ENCODE data around the gene HELZ. TPM values are rescaled to one million over a fixed set of nuclear protein-coding genes. Genes with fewer than 3 reads are reported as not detected.

Gene HELZ
- total RNA-seq, 1 experiment from 2014 or later, result 40.5 TPM

DNA sequence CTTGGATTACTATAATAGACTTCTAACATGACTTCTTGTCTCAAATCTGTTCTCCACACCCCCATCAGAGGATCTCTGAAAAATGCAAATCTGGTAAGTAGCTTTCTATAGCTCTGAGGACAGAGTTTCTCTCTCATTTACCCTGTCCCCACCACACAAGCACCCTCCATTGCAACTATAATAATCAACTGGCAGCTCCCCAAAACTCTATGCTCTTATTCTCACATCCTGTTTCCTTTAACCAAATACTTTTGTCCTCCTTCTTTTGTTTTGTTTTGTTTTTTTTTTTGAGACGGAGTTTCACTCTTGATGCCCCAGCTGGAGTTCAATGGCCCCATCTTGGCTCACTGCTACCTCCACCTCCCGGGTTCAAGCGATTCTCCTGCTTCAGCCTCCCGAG is 73.4 kb downstream of the HELZ start:
- DNase-seq (ENCODE audit: low read depth, low spot score) (no peak), ATAC-seq (no peak)
- H3K4me2 ChIP-seq (ENCODE audit: low read length), result no peak overlapping the region
- H3K9me2 ChIP-seq (ENCODE audit: insufficient read depth), result no peaks in the 10 kb centered on the region
- H3K4me1 ChIP-seq (ENCODE audit: control insufficient read depth in 1 of 2, insufficient read depth in 2 of 2, low read length in 2 of 2), result no peaks in the 10 kb centered on the region
- H3K27ac ChIP-seq (ENCODE audit: low read depth, low read length), result no peak overlapping the region
- no peaks in the 10 kb centered on the region for H3K27me3 ChIP-seq (ENCODE audit: insufficient read depth, low read length)
- CTCF ChIA-PET, result no interaction called here
- no peaks in the 10 kb centered on the region for H3K9me3 ChIP-seq (ENCODE audit: control insufficient read depth in 1 of 2, insufficient read depth in 1 of 2, low read depth in 1 of 2, low read length in 2 of 2)
- no peaks in the 10 kb centered on the region for H3K79me2 ChIP-seq (ENCODE audit: insufficient read depth, low read length)
- no peak for TF ChIP-seq FOSL1 (IDR thresholded peaks at IDR 0.05; ENCODE audit: low read depth)
- no peak for TF ChIP-seq CBX3 (IDR thresholded peaks at IDR 0.05; ENCODE audit: low read depth)
- TF ChIP-seq, protein P1, sequence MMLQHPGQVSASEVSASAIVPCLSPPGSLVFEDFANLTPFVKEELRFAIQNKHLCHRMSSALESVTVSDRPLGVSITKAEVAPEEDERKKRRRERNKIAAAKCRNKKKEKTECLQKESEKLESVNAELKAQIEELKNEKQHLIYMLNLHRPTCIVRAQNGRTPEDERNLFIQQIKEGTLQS (IDR thresholded peaks at IDR 0.05), result no peak
- no peak for TF ChIP-seq RAD21 (IDR thresholded peaks at IDR 0.05; ENCODE audit: low read depth)
- TF ChIP-seq, protein P2, sequence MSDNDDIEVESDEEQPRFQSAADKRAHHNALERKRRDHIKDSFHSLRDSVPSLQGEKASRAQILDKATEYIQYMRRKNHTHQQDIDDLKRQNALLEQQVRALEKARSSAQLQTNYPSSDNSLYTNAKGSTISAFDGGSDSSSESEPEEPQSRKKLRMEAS (IDR thresholded peaks at IDR 0.05), result no peak
- no peak for TF ChIP-seq ZFX (IDR thresholded peaks at IDR 0.05)
- TF ChIP-seq EZH2 (IDR thresholded peaks at IDR 0.05), result no peak
- TF ChIP-seq, protein P3, sequence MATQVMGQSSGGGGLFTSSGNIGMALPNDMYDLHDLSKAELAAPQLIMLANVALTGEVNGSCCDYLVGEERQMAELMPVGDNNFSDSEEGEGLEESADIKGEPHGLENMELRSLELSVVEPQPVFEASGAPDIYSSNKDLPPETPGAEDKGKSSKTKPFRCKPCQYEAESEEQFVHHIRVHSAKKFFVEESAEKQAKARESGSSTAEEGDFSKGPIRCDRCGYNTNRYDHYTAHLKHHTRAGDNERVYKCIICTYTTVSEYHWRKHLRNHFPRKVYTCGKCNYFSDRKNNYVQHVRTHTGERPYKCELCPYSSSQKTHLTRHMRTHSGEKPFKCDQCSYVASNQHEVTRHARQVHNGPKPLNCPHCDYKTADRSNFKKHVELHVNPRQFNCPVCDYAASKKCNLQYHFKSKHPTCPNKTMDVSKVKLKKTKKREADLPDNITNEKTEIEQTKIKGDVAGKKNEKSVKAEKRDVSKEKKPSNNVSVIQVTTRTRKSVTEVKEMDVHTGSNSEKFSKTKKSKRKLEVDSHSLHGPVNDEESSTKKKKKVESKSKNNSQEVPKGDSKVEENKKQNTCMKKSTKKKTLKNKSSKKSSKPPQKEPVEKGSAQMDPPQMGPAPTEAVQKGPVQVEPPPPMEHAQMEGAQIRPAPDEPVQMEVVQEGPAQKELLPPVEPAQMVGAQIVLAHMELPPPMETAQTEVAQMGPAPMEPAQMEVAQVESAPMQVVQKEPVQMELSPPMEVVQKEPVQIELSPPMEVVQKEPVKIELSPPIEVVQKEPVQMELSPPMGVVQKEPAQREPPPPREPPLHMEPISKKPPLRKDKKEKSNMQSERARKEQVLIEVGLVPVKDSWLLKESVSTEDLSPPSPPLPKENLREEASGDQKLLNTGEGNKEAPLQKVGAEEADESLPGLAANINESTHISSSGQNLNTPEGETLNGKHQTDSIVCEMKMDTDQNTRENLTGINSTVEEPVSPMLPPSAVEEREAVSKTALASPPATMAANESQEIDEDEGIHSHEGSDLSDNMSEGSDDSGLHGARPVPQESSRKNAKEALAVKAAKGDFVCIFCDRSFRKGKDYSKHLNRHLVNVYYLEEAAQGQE (IDR thresholded peaks at IDR 0.05; ENCODE audit: low read depth), result no peak
- TF ChIP-seq SP1 (IDR thresholded peaks at IDR 0.05; ENCODE audit: low read depth), result no peak
- no peak for TF ChIP-seq ZNF274 (IDR thresholded peaks at IDR 0.05; ENCODE audit: low read depth, low read length)
- TF ChIP-seq YY1 (IDR thresholded peaks at IDR 0.05; ENCODE audit: extremely low read depth, insufficient replicate concordance, low read depth, low read length), result no peak
- TF ChIP-seq JUND (IDR thresholded peaks at IDR 0.05), result no peak
- H3K4me3 ChIP-seq (replicated peaks in 1 of 2; ENCODE audit: low read depth in 1 of 2, low read length in 2 of 2), result no peak overlapping the region
- H3K9ac ChIP-seq (ENCODE audit: low read length), result no peak overlapping the region
- no peak overlapping the region for H2AFZ ChIP-seq (ENCODE audit: low read depth, low read length, poor library complexity, severe bottlenecking)
- H4K20me1 ChIP-seq (ENCODE audit: insufficient read depth), result no peaks in the 10 kb centered on the region
- RAD21 ChIA-PET (ENCODE audit: low non-redundant PET in 1 of 2, low total read pairs in 2 of 2, uncharacterized antibody in 2 of 2, unreplicated experiment in 2 of 2), result no interaction called here
- intact Hi-C loops (cut with micrococcal nuclease), result no loop called here
- POLR2A ChIA-PET, result no interaction called here
- H3K36me3 ChIP-seq (ENCODE audit: control insufficient read depth in 1 of 2, insufficient read depth in 2 of 2, low read length in 2 of 2), result peaks cover 0 to 8% of the 10 kb centered on the region in 2 experiments; a peak in 2 of 4 replicates
- no TSS peak for BruUV-seq (replicated peaks)
